IPS-NIHi11 (cell line): Measurements from ENCODE around the gene PHYKPL.
"Not testable (repeated sequence)": the region's sequence is repeated elsewhere in the genome, so short reads cannot be mapped to it uniquely, and the experiment has no call there.

Source experiments
- DNase-seq: peaks from one replicate; pipeline ENCODE4 v3.0.0; 2012; ENCODE audit warnings: mixed read lengths, low spot score

The PHYKPL gene

GRCh38 chr5:178238711-178239592, 6.3 kb upstream of the PHYKPL start:
- no peak for DNase-seq

GRCh38 chr5:178238313-178238635, 5.7 kb upstream of the PHYKPL start:
- DNase-seq, result no peak

GRCh38 chr5:178237431-178238312, 5.1 kb upstream of the PHYKPL start:
- no peak for DNase-seq

GRCh38 chr5:178236679-178237078, 4.1 kb upstream of the PHYKPL start:
- DNase-seq, result no peak

GRCh38 chr5:178236126-178236525, 3.5 kb upstream of the PHYKPL start:
- no peak for DNase-seq

GRCh38 chr5:178235588-178235974, 3.0 kb upstream of the PHYKPL start:
- no peak for DNase-seq

GRCh38 chr5:178234750-178235587, 2.4 kb upstream of the PHYKPL start:
- DNase-seq, result peak; percentile 87

GRCh38 chr5:178234121-178234749, 1.6 kb upstream of the PHYKPL start:
- DNase-seq, result no peak

GRCh38 chr5:178232920-178233429, 373 bp upstream of the PHYKPL start:
- DNase-seq, result no peak

- DNase-seq, result no peak
These were observed 971 bp downstream of the PHYKPL start for GRCh38 chr5:178231539-178232123.

GRCh38 chr5:178230879-178231538, 1.6 kb downstream of the PHYKPL start:
- no peak for DNase-seq

- no peak for DNase-seq
These were observed 2.7 kb downstream of the PHYKPL start for GRCh38 chr5:178229861-178230260.

GRCh38 chr5:178229111-178229510, 3.5 kb downstream of the PHYKPL start:
- DNase-seq, result not testable (repeated sequence)

GRCh38 chr5:178228609-178229008, 4.0 kb downstream of the PHYKPL start:
- no peak for DNase-seq

GRCh38 chr5:178227929-178228328, 4.7 kb downstream of the PHYKPL start:
- DNase-seq, result no peak

GRCh38 chr5:178227138-178227659, 5.4 kb downstream of the PHYKPL start:
- DNase-seq, result no peak

GRCh38 chr5:178225174-178225573, 7.4 kb downstream of the PHYKPL start:
- DNase-seq, result no peak

GRCh38 chr5:178224403-178224802, 8.2 kb downstream of the PHYKPL start:
- no peak for DNase-seq

GRCh38 chr5:178223828-178224335, 8.7 kb downstream of the PHYKPL start:
- DNase-seq, result peak; percentile 79

GRCh38 chr5:178223196-178223773, 9.3 kb downstream of the PHYKPL start:
- DNase-seq, result no peak
